EL (cell line): ENCODE results near the gene ANKLE2.

Experiments used
- DNase-seq: peaks from one replicate; pipeline ENCODE4 v3.0.0-alpha.2; 2016

ANKLE2 gene

GRCh38 chr12:132685400-132685799 is 76.2 kb downstream of the ANKLE2 start:
- DNase-seq, result no peak

DNA sequence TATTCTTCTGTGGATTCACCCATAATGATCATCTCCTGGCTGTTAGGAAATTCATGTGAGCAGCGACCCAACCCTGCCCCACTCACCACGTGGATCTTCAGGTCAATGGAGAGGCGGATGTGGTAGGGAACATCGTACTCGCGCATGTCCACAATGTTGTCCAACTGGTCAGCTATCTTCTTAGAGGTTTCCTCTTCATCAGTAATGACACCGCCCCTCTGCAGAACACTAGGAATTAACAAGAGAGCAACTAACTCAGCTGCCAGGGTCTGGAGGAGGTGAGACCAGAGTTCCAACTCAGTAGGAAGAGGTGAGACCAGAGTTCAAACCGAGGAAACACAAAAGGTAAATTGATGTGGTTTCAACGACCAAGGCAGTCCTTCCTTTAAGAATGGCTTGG is 84.1 kb downstream of the ANKLE2 start:
- no peak for DNase-seq

GRCh38 chr12:132675757-132676432 is 85.7 kb downstream of the ANKLE2 start:
- no peak for DNase-seq
